ENCODE results near the gene TMEM82.

- TF ChIP-seq, protein P1, sequence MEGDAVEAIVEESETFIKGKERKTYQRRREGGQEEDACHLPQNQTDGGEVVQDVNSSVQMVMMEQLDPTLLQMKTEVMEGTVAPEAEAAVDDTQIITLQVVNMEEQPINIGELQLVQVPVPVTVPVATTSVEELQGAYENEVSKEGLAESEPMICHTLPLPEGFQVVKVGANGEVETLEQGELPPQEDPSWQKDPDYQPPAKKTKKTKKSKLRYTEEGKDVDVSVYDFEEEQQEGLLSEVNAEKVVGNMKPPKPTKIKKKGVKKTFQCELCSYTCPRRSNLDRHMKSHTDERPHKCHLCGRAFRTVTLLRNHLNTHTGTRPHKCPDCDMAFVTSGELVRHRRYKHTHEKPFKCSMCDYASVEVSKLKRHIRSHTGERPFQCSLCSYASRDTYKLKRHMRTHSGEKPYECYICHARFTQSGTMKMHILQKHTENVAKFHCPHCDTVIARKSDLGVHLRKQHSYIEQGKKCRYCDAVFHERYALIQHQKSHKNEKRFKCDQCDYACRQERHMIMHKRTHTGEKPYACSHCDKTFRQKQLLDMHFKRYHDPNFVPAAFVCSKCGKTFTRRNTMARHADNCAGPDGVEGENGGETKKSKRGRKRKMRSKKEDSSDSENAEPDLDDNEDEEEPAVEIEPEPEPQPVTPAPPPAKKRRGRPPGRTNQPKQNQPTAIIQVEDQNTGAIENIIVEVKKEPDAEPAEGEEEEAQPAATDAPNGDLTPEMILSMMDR (IDR thresholded peaks at IDR 0.05): peak; percentile 72 to 96 (median 93)
- no peak for TF ChIP-seq POLR2A (IDR thresholded peaks at IDR 0.05)
Observed at GRCh38 chr1:15740924-15741850, 1.1 kb upstream of the TMEM82 start.

Measured in esophagus squamous epithelium (tissue), 4 donors.